Stimulated activated naive CD4-positive, alpha-beta T cell treated with Interleukin-2 at 50 U/mL for 16 hours (primary cell): ENCODE results near the gene STXBP5L.
"Not testable (repeated sequence)": the region's sequence is repeated elsewhere in the genome, so short reads cannot be mapped to it uniquely, and the experiment has no call there.

Experiments used
- DNase-seq: peaks from one replicate; lab custom pipeline; 2025; lab: John Stamatoyannopoulos, UW

STXBP5L gene

GRCh38 chr3:121063628-121064027 lies 155.6 kb downstream of the STXBP5L start:
- DNase-seq = no peak

DNA sequence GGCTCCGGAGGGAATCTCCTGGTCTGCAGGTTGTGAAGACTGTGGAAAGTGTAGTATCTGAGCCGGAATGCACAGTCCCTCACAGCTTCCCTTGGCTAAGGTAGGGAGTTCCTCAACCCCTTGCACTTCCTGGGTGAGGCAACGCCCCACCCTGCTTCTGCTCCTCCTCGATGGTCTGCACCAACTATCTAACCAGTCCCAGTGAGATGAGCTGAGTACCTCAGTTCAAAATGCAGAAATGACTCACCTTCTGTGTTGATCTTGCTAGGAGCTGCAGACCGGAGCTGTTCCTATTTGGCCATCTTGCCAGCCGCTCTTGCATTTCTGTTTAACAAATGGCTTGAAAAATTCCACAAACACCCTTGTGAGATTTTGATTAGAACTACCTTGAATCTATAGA lies 156.1 kb downstream of the STXBP5L start:
- no peak for DNase-seq

DNA sequence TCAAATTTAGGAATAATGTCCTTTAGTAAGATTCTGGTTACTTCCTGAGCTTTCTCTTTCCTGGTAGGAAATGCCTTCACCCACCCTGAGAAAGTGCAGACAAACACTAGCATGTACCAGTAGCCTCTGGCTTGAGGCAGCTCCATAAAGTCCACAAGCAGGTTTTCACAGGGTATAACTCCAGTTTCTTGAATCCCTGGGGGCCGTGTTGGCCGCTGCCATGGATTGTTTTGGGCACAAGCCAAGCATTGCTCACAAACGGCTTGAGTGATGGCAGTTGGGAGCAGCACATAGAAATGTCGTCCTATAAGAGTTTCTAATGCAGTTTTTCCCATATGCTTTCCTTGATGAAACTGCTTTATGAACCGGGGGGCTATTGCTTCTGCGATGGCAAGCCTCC lies 164.1 kb downstream of the STXBP5L start:
- no peak for DNase-seq

GRCh38 chr3:121073011-121073410 lies 165.0 kb downstream of the STXBP5L start:
- no peak for DNase-seq

- DNase-seq = no peak
These were observed 167.2 kb downstream of the STXBP5L start for GRCh38 chr3:121075191-121075590.

DNA sequence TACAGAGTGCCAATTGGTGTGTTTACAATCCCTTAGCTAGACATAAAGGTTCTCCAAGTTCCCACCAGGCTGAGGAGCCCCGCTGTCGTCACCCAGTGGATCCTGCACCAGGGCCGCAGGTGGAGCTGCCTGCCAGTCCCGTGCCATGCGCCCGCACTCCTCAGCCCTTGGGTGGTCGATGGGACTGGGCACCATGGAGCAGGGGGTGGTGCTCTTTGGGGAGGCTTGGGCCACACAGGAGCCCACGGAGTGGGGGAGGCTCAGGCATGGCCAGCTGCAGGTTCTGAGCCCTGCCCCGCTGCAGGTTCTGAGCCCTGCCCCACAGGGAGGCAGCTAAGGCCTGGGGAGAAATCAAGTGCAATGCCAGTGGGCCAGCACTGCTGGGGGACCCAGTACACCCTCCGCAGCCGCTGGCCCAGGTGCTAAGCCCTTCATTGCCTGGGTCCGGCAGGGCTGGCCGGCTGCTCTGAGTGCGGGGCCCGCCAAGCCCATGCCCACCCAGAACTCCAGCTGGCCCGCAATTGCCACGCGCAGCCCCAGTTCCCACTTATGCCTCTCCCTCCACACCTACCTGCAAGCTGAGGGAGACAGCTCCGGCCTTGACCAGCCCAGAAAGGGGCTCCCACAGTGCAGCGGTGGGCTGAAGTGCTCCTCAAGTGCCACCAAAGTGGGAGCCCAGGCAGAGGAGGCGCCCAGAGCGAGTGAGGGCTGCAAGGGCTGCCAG lies 170.5 kb downstream of the STXBP5L start:
- DNase-seq = not testable (repeated sequence)

DNA sequence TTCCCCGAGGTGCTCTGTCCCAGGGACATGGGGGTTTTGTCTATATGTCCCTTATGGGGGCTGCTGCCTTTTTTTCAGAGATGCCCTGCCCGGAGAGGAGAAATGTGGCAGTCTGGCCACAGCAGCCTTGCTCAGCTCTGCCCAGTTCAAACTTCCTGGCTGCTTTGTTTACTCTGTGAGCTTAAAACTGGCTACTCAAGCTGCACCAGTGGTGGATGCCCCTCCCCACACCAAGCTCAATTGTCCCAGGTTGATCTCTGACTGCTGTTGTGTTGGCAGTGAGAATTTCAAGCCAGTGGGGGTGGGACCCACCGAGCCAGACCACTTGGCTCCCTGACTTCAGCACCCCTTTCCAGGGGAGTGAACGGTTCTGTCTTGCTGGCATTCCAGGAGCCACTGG lies 188.9 kb downstream of the STXBP5L start:
- no peak for DNase-seq

GRCh38 chr3:121111086-121111485 lies 203.1 kb downstream of the STXBP5L start:
- not testable (repeated sequence) for DNase-seq

DNA sequence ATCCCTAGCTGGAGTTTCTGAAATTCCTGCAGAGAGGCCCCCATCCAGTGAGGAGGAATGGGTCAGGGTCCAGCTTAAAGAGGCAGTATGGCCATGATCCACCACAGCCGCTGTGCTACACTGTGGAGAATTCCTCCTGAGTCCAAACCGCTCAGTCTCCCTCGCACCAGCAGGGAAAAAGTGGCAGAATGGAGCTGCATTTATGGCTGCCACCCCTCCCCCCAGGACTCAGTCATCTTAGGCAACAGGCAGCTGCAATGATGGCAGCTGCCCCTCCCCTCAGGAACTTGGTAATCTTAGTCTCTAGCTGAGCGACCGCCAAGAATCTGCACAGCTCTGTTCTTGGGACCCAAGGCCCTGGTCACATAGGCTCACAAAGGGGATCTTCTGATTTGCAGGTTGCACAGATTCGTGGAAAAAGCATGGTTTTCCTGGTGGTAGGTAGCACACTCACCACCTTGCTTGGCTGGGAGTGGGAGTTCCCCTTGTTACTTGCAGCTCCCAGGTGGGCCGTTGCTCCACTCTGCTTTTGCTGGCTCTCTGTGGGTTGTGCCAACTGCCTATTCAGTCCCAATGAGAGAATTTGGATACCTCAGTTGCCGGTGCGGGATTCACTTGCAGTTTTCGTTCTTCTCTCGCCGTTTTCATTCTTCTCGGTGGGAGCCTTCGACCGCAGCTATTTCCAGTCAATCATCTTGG lies 204.1 kb downstream of the STXBP5L start:
- DNase-seq = no peak

GRCh38 chr3:121126033-121126706 lies 218.2 kb downstream of the STXBP5L start:
- DNase-seq = no peak

DNA sequence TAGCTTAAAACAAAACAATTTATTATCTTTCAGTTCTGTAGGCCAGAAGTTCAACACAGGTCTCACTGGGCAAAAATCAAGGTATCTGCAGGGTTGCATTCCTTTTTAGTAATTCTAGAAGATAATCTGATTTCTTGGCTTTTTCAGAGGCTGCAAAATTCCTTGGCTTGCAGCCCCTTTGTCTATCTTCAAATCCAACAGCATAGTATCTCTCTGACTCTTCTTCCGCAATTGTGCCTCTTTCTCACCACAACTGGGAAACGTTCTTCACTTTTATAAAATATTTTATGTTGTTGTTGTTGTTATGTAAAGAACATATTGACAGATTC lies 218.7 kb downstream of the STXBP5L start:
- DNase-seq = no peak

DNA sequence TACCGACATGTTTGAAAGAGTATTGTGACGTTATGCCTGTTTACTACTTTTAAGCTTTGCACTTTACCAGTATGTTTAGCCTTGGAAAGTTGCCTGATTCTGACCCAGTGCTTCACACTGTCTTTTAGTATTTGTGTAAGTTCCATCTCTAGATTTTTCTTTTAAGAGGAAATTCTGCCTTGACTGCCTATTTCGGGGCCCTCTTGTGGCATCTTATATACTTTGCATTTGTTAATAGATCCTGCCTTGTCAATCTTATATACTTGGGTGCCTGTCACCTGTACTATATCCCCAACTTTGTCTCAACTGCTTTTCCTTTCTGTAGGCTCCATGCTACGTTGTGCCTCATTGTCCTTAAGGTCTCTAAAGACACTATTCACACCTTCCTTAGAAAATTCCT lies 244.6 kb downstream of the STXBP5L start:
- no peak for DNase-seq

DNA sequence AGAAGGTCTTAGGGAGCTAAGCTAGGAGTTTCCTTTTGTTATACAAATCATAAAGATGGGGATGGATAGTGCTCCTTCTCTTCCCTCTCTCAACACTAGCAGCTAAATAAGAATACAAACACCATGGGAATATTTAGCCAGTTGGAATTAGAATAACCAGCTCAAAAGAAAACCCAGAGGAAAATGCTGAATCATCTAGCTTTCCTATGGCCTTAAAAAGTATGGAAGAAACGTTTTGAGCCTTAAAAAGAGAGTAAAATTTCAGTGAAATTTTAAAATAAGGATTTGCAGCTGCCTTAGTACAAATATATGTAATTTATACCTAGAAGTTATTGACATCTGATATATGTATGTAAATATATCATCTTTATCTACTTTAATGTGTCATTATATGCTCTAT lies 245.8 kb downstream of the STXBP5L start:
- no peak for DNase-seq

- DNase-seq = no peak
These were observed 247.0 kb downstream of the STXBP5L start for GRCh38 chr3:121155028-121155427.

DNA sequence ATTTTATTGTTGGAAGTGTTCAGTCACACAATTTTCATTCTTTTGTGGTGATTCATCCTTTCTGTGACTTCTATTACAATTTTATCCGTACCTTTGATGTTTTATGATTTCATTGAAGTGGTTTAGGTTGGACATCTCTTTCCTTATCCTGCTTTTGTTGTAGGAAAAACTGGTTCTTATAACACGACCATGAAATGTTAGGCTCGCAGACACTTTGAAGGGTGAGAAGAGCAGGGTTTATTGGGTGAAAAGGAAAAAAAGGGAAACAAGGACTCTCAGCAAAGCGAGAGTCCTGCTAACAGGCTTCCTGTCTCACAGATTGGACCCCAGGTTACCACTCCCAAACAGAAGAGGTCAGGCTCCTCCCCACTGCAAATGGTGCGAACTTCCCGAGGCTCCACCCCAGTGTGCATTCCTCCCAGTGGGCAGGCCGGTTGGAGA lies 257.4 kb downstream of the STXBP5L start:
- DNase-seq = no peak

- no peak for DNase-seq
These were observed 259.6 kb downstream of the STXBP5L start for GRCh38 chr3:121167374-121168139.

GRCh38 chr3:121175083-121175482 lies 267.1 kb downstream of the STXBP5L start:
- DNase-seq = no peak

GRCh38 chr3:121190626-121191025 lies 282.6 kb downstream of the STXBP5L start:
- DNase-seq = not testable (repeated sequence)

GRCh38 chr3:121202573-121202972 lies 294.6 kb downstream of the STXBP5L start:
- no peak for DNase-seq

- no peak for DNase-seq
These were observed 315.1 kb downstream of the STXBP5L start for GRCh38 chr3:121223116-121223515.

DNA sequence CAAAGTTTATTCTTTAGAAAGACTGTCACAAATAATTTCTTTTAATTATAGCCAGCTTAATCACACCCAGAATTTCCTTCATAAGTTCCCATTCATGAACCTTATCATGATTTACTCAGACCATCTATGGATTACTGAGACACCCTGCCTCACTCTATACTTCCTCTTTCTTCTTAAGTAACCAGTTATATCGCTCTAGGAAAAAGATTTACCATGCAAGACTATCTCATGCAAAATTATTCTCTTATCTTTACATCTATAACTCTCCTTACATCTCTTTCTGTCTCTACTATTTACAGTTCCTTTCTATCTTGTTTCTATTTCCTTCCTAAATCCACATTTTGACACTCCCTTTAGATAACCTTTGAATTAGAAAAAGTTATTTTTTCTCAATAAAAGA lies 321.0 kb downstream of the STXBP5L start:
- DNase-seq = no peak

GRCh38 chr3:121230194-121230593 lies 322.2 kb downstream of the STXBP5L start:
- DNase-seq = not testable (repeated sequence)
